Muscle layer of duodenum (tissue), 2 donors: Measurements from ENCODE around the gene INO80B.
"Not testable (repeated sequence)": the region's sequence is repeated elsewhere in the genome, so short reads cannot be mapped to it uniquely, and the experiment has no call there.

Source experiments
- H3K27ac ChIP-seq: one replicate; pipeline ENCODE4 v1.7.0; 2013; ENCODE audit warnings: mild to moderate bottlenecking, low read length
- H3K27me3 ChIP-seq: one replicate; pipeline ENCODE4 v1.7.0; 2013; ENCODE audit warnings: low read depth, mild to moderate bottlenecking, control low read depth, low read length
- H3K36me3 ChIP-seq, 2 donors: one replicate each; pipeline ENCODE4 v1.7.0; 2013; ENCODE audit warnings: low read length in 2 of 2, control low read depth in 1 of 2, mild to moderate bottlenecking in 1 of 2; ENCODE audit not compliant: insufficient read depth in 2 of 2, control insufficient read depth in 1 of 2
- H3K4me1 ChIP-seq, 2 donors: one replicate each; pipeline ENCODE4 v1.7.0; 2013; ENCODE audit warnings: low read length in 2 of 2, mild to moderate bottlenecking in 2 of 2, control low read depth in 1 of 2, moderate library complexity in 1 of 2; ENCODE audit not compliant: insufficient read depth in 2 of 2, control insufficient read depth in 1 of 2
- H3K4me3 ChIP-seq, 2 donors: one replicate each; pipeline ENCODE4 v1.7.0; 2013; ENCODE audit warnings: low read length in 2 of 2, low read depth in 1 of 2, mild to moderate bottlenecking in 1 of 2
- H3K9me3 ChIP-seq, 2 donors: one replicate each; pipeline ENCODE4 v1.7.0; 2013; ENCODE audit warnings: low read length in 2 of 2, control low read depth in 1 of 2, mild to moderate bottlenecking in 1 of 2; ENCODE audit not compliant: control insufficient read depth in 1 of 2
- donor health status: healthy.

Gene INO80B

GRCh38 chr2:74418312-74418711 lies 36.6 kb upstream of the INO80B start:
- no peaks in the 10 kb centered on the region for H3K36me3 ChIP-seq
- H3K27ac ChIP-seq = no peak overlapping the region
- H3K4me1 ChIP-seq = peaks cover 8 to 35% of the 10 kb centered on the region in 2 donors
- no peak overlapping the region for H3K4me3 ChIP-seq
- H3K9me3 ChIP-seq = no peaks in the 10 kb centered on the region
- no peaks in the 10 kb centered on the region for H3K27me3 ChIP-seq

GRCh38 chr2:74419345-74419744 lies 35.5 kb upstream of the INO80B start:
- H3K27me3 ChIP-seq = no peaks in the 10 kb centered on the region
- H3K36me3 ChIP-seq = no peaks in the 10 kb centered on the region
- no peaks in the 10 kb centered on the region for H3K9me3 ChIP-seq
- no peak overlapping the region for H3K27ac ChIP-seq
- H3K4me1 ChIP-seq = peaks cover 4 to 26% of the 10 kb centered on the region in 2 donors
- no peak overlapping the region for H3K4me3 ChIP-seq

- Histone ChIP-seq H3K9me3 (no peaks in the 10 kb centered on the region), H3K27me3 (no peaks in the 10 kb centered on the region), H3K4me1 (peaks cover 3 to 20% of the 10 kb centered on the region in 2 donors), H3K27ac (no peak overlapping the region), H3K36me3 (no peaks in the 10 kb centered on the region), H3K4me3 (no peak overlapping the region)
Measured at GRCh38 chr2:74420006-74420405, 34.9 kb upstream of the INO80B start.

- not testable (repeated sequence) for H3K27ac ChIP-seq, H3K9me3 ChIP-seq, H3K27me3 ChIP-seq, H3K36me3 ChIP-seq
- Histone ChIP-seq H3K4me1 (peaks cover 1 to 15% of the 10 kb centered on the region in 2 donors), H3K4me3 (peak overlapping the region; percentile 75 to 90)
Measured at GRCh38 chr2:74420443-74421103, 34.3 kb upstream of the INO80B start.

GRCh38 chr2:74421221-74421870 lies 33.5 kb upstream of the INO80B start, which contains the start of the genes C2orf81 and WDR54:
C2orf81 (minus strand) TSS chr2:74421619; CDS start chr2:74421560, 59 bp downstream.
WDR54 (plus strand) TSS chr2:74421730; CDS start chr2:74422154, 424 bp downstream.
- Histone ChIP-seq H3K4me3 (peak within 1 kb of the TSS; percentile 75 to 90), H3K4me1 (peaks cover 0 to 7% of the 10 kb centered on the region in 2 donors), H3K9me3 (no peaks in the 10 kb centered on the region), H3K27ac (peak within 1 kb of the TSS; percentile 36), H3K27me3 (no peaks in the 10 kb centered on the region), H3K36me3 (peaks cover 0 to 8% of the 10 kb centered on the region in 2 donors)

- Histone ChIP-seq H3K27me3 (no peaks in the 10 kb centered on the region), H3K4me3 (no peak overlapping the region), H3K27ac (no peak overlapping the region), H3K4me1 (peaks cover 0 to 7% of the 10 kb centered on the region in 2 donors), H3K9me3 (no peaks in the 10 kb centered on the region), H3K36me3 (peaks cover 12 to 29% of the 10 kb centered on the region in 2 donors)
Measured at GRCh38 chr2:74423231-74424095, 31.4 kb upstream of the INO80B start.

GRCh38 chr2:74424139-74424992 lies 30.5 kb upstream of the INO80B start:
- Histone ChIP-seq H3K4me3 (no peak overlapping the region), H3K36me3 (peaks cover 20 to 38% of the 10 kb centered on the region in 2 donors), H3K9me3 (no peaks in the 10 kb centered on the region), H3K27ac (no peak overlapping the region), H3K27me3 (no peaks in the 10 kb centered on the region), H3K4me1 (peaks cover 0 to 7% of the 10 kb centered on the region in 2 donors)

- Histone ChIP-seq H3K4me3 (no peak overlapping the region), H3K36me3 (peaks cover 27 to 44% of the 10 kb centered on the region in 2 donors), H3K9me3 (no peaks in the 10 kb centered on the region), H3K27me3 (no peaks in the 10 kb centered on the region), H3K27ac (no peak overlapping the region), H3K4me1 (peaks cover 0 to 7% of the 10 kb centered on the region in 2 donors)
Measured at GRCh38 chr2:74424995-74425406, 29.9 kb upstream of the INO80B start.

- no peak overlapping the region for H3K27ac ChIP-seq
- H3K36me3 ChIP-seq = peaks cover 31 to 49% of the 10 kb centered on the region in 2 donors
- H3K9me3 ChIP-seq = no peaks in the 10 kb centered on the region
- H3K27me3 ChIP-seq = no peaks in the 10 kb centered on the region
- H3K4me3 ChIP-seq = no peak overlapping the region
- H3K4me1 ChIP-seq = peaks cover 0 to 7% of the 10 kb centered on the region in 2 donors
Measured at GRCh38 chr2:74425523-74425922, 29.4 kb upstream of the INO80B start.

- Histone ChIP-seq H3K36me3 (peaks cover 31 to 56% of the 10 kb centered on the region in 2 donors), H3K27ac (no peak overlapping the region), H3K4me3 (no peak overlapping the region)
Measured at GRCh38 chr2:74426181-74426758, 28.6 kb upstream of the INO80B start.

More at GRCh38 chr2:74426181-74426758, 28.6 kb upstream of the INO80B start:
- no peaks in the 10 kb centered on the region for H3K9me3 ChIP-seq
- H3K27me3 ChIP-seq = no peaks in the 10 kb centered on the region
- H3K4me1 ChIP-seq = peaks cover 0 to 7% of the 10 kb centered on the region in 2 donors
